GM23338 (cell line): Measurements from ENCODE around the gene WWC1. TPM values are rescaled to one million over a fixed set of nuclear protein-coding genes. Genes with fewer than 3 reads are reported as not detected.

Experiments
- ATAC-seq: fragments of 200-7000 bp; cut with Tn5 transposase; 3 replicates; pipeline ENCODE4 v1.9.1; 2020
- DNase-seq: peaks from one replicate; pipeline ENCODE4 v3.0.0-alpha.2; 2015; ENCODE audit warnings: low spot score
- H2AFZ ChIP-seq: fragments of 200-600 bp; sonication (generic); 2 replicates; pipeline ENCODE4 v1.8.0; 2016; ENCODE audit warnings: antibody characterized with exemption, mild to moderate bottlenecking, moderate library complexity
- H3F3A ChIP-seq: fragments of 200-600 bp; sonication (generic); replicated peaks from 2 replicates; pipeline ENCODE4 v1.8.0; 2017; ENCODE audit warnings: antibody characterized with exemption, mixed run types, low read depth
- H3K27ac ChIP-seq: fragments of 200-600 bp; sonication (generic); 2 replicates; pipeline ENCODE4 v1.6.1; 2016; ENCODE audit warnings: low read depth
- H3K27me3 ChIP-seq: fragments of 200-600 bp; sonication (generic); 2 replicates; pipeline ENCODE4 v1.8.0; 2016; ENCODE audit warnings: mild to moderate bottlenecking, mixed run types, moderate library complexity; ENCODE audit not compliant: insufficient read depth
- H3K36me3 ChIP-seq: fragments of 200-600 bp; sonication (generic); 2 replicates; pipeline ENCODE4 v1.8.0; 2016; ENCODE audit warnings: mild to moderate bottlenecking; ENCODE audit not compliant: insufficient read depth
- H3K4me1 ChIP-seq: fragments of 200-600 bp; sonication (generic); 2 replicates; pipeline ENCODE4 v1.8.0; 2016; ENCODE audit warnings: mild to moderate bottlenecking, moderate library complexity; ENCODE audit not compliant: insufficient read depth
- H3K4me2 ChIP-seq: fragments of 200-600 bp; sonication (generic); 2 replicates; pipeline ENCODE4 v1.7.1; 2017; ENCODE audit warnings: mixed run types
- H3K4me3 ChIP-seq: fragments of 200-600 bp; sonication (generic); 2 replicates; pipeline ENCODE4 v1.6.1; 2016; ENCODE audit warnings: mixed run types
- H3K79me2 ChIP-seq: fragments of 200-600 bp; sonication (generic); replicated peaks from 2 replicates; pipeline ENCODE4 v1.8.0; 2017; ENCODE audit warnings: mild to moderate bottlenecking; ENCODE audit not compliant: insufficient read depth
- H3K9me2 ChIP-seq: fragments of 200-600 bp; sonication (generic); 2 replicates; pipeline ENCODE4 v1.8.0; 2017; ENCODE audit not compliant: insufficient read depth
- H4K20me1 ChIP-seq: fragments of 200-600 bp; sonication (generic); replicated peaks from 2 replicates; pipeline ENCODE4 v1.8.0; 2017; ENCODE audit warnings: mild to moderate bottlenecking; ENCODE audit not compliant: insufficient read depth
- H3K27ac Mint-ChIP-seq: 2 replicates; pipeline ENCODE4 v1.8.0; 2020; ENCODE audit warnings: inconsistent platforms, mild to moderate bottlenecking, moderate library complexity, mixed read lengths
- H3K27me3 Mint-ChIP-seq: 3 replicates; pipeline ENCODE4 v1.8.0; 2022; ENCODE audit warnings: low read depth, mild to moderate bottlenecking, moderate library complexity, mixed read lengths, inconsistent platforms; ENCODE audit not compliant: insufficient read depth, poor library complexity
- H3K36me3 Mint-ChIP-seq: 3 replicates; pipeline ENCODE4 v1.8.0; 2021; ENCODE audit warnings: low read depth, mild to moderate bottlenecking, inconsistent platforms, moderate library complexity, mixed read lengths
- H3K4me1 Mint-ChIP-seq: 3 replicates; pipeline ENCODE4 v1.8.0; 2020; ENCODE audit warnings: mild to moderate bottlenecking, inconsistent platforms, mixed read lengths
- H3K4me3 Mint-ChIP-seq: 3 replicates; pipeline ENCODE4 v1.8.0; 2021; ENCODE audit warnings: moderate library complexity, mild to moderate bottlenecking, inconsistent platforms, mixed read lengths
- H3K9me3 Mint-ChIP-seq: 3 replicates; pipeline ENCODE4 v1.8.0; 2020; ENCODE audit warnings: moderate library complexity, mild to moderate bottlenecking, inconsistent platforms, mixed read lengths
- CREB1 ChIP-seq: fragments of 250-450 bp; sonication (Bioruptor Pico); IDR thresholded peaks from 2 replicates; pipeline ENCODE4 v1.5.0; 2020; ENCODE audit warnings: low read depth, mild to moderate bottlenecking, moderate library complexity
- CTCF ChIP-seq, 2 experiments: fragments of 200-600 bp in 1 of 2; sonication (generic) in 1 of 2; conservative IDR thresholded peaks; 2 replicates each; pipeline versions ENCODE4 v1.5.1 to v1.6.1; 2016 to 2017; ENCODE audit warnings: antibody characterized with exemption in 2 of 2, low read depth in 2 of 2, mild to moderate bottlenecking in 2 of 2, moderate library complexity in 1 of 2
- ETS1 ChIP-seq: IDR thresholded peaks from 2 replicates; pipeline ENCODE4 v1.6.1; 2016; ENCODE audit warnings: antibody characterized with exemption
- EZH2 ChIP-seq: fragments of 200-600 bp; sonication (generic); IDR thresholded peaks from one replicate; pipeline ENCODE4 v1.8.0; 2017; ENCODE audit warnings: antibody characterized with exemption, mild to moderate bottlenecking, low read depth; ENCODE audit not compliant: unreplicated experiment
- EZH2phosphoT487 ChIP-seq: fragments of 200-600 bp; sonication (generic); IDR thresholded peaks from one replicate; pipeline ENCODE4 v1.8.1; 2018; ENCODE audit warnings: antibody characterized with exemption; ENCODE audit not compliant: unreplicated experiment
- JUNB ChIP-seq: IDR thresholded peaks from one replicate; pipeline ENCODE4 v1.6.1; 2016; ENCODE audit warnings: antibody characterized with exemption; ENCODE audit not compliant: unreplicated experiment
- NANOG ChIP-seq: IDR thresholded peaks from 2 replicates; pipeline ENCODE4 v1.6.1; 2016; ENCODE audit warnings: antibody characterized with exemption, borderline replicate concordance
- POLR2AphosphoS5 ChIP-seq: IDR thresholded peaks from 2 replicates; pipeline ENCODE4 v1.6.1; 2016; ENCODE audit warnings: antibody characterized with exemption, low read depth
- REST ChIP-seq: IDR thresholded peaks from one replicate; pipeline ENCODE4 v1.6.1; 2018; ENCODE audit warnings: antibody characterized with exemption; ENCODE audit not compliant: unreplicated experiment
- STAT1 ChIP-seq: IDR thresholded peaks from one replicate; pipeline ENCODE4 v1.6.1; 2016; ENCODE audit warnings: antibody characterized with exemption; ENCODE audit not compliant: unreplicated experiment
- ZNF114 ChIP-seq: fragments of 250-450 bp; sonication (Bioruptor Pico); IDR thresholded peaks from 2 replicates; pipeline ENCODE4 v1.5.0; 2020; ENCODE audit warnings: mild to moderate bottlenecking, moderate library complexity
- ZNF331 ChIP-seq: fragments of 250-450 bp; sonication (Bioruptor Pico); IDR thresholded peaks from 2 replicates; pipeline ENCODE4 v1.5.0; 2020; ENCODE audit warnings: low read depth, mild to moderate bottlenecking, moderate library complexity
- polyA plus RNA-seq: library from polyadenylated mRNA; unstranded; fragments of >200 nt; fragmentation: Nextera tagmentation; extraction: Ambion mirVana; gene quantifications from 2 replicates; pipeline ENCODE4 v1.2.1, GENCODE V29; 2016
- total RNA-seq: library from RNA; depleted of rRNA; stranded (reverse); fragments of >200 nt; shearing (Covaris generic); gene quantifications from 2 replicates; pipeline ENCODE4 v1.2.3, GENCODE V29; 2014

WWC1 gene
- total and polyA plus RNA-seq, 2 experiments from 2014 or later = 25.4 to 27.8 TPM

- no peaks in the 10 kb centered on the region for H3K79me2 ChIP-seq
- Mint-ChIP-seq H3K27ac (no peak overlapping the region), H3K36me3 (peaks cover 9% of the 10 kb centered on the region; the same call in 2 of the 3 replicates), H3K4me3 (no peak overlapping the region), H3K27me3 (no peaks in the 10 kb centered on the region), H3K4me1 (no peaks in the 10 kb centered on the region; the same call in 2 of the 3 replicates), H3K9me3 (no peaks in the 10 kb centered on the region; the same call in 2 of the 3 replicates)
- no peak overlapping the region for H2AFZ ChIP-seq
- H3K27ac ChIP-seq = no peak overlapping the region
- TF ChIP-seq JUNB = no peak
- TF ChIP-seq REST = no peak
- TF ChIP-seq ZNF331 (CRISPR knock-in tag) = no peak
- H3K27me3 ChIP-seq = no peaks in the 10 kb centered on the region
- H3K4me2 ChIP-seq = no peak overlapping the region
- no peak for ATAC-seq
- no peaks in the 10 kb centered on the region for H3K9me2 ChIP-seq
- no peak for DNase-seq
- 0 out of 2 replicates have a peak, but pooled peaks cover 3% of the 10 kb centered on the region for H4K20me1 ChIP-seq
- no peaks in the 10 kb centered on the region for H3F3A ChIP-seq
- no peaks in the 10 kb centered on the region for H3K4me1 ChIP-seq
- no peaks in the 10 kb centered on the region for H3K36me3 ChIP-seq
- no peak overlapping the region for H3K4me3 ChIP-seq
These were observed 41.5 kb upstream of the WWC1 start for GRCh38 chr5:168249923-168250322.

- H3F3A ChIP-seq = no peaks in the 10 kb centered on the region
- H3K4me1 Mint-ChIP-seq = no peaks in the 10 kb centered on the region; the same call in 2 of the 3 replicates
- H3K36me3 ChIP-seq = no peaks in the 10 kb centered on the region
- peaks cover 9% of the 10 kb centered on the region; the same call in 2 of the 3 replicates for H3K36me3 Mint-ChIP-seq
- no peak overlapping the region for H3K4me3 ChIP-seq
- H3K27ac ChIP-seq = no peak overlapping the region
- DNase-seq (no peak), ATAC-seq (no peak)
- no peaks in the 10 kb centered on the region for H3K27me3 Mint-ChIP-seq
- no peaks in the 10 kb centered on the region for H3K4me1 ChIP-seq
- H2AFZ ChIP-seq = no peak overlapping the region
- H3K27ac Mint-ChIP-seq = no peak overlapping the region
- H3K4me2 ChIP-seq = no peak overlapping the region
- H3K9me3 Mint-ChIP-seq = no peaks in the 10 kb centered on the region; the same call in 2 of the 3 replicates
- H3K27me3 ChIP-seq = no peaks in the 10 kb centered on the region
- H3K79me2 ChIP-seq = no peaks in the 10 kb centered on the region
- H3K9me2 ChIP-seq = no peaks in the 10 kb centered on the region
- no peak overlapping the region for H3K4me3 Mint-ChIP-seq
- H4K20me1 ChIP-seq = 0 out of 2 replicates have a peak, but pooled peaks cover 3% of the 10 kb centered on the region
- TF ChIP-seq CREB1 (CRISPR knock-in tag) = no peak
- TF ChIP-seq POLR2AphosphoS5 = no peak
- TF ChIP-seq ETS1 = no peak
- no peak for TF ChIP-seq JUNB
- TF ChIP-seq ZNF331 (CRISPR knock-in tag) = no peak
- no peak for TF ChIP-seq NANOG
- no peak for TF ChIP-seq REST
- TF ChIP-seq STAT1 = no peak
- TF ChIP-seq CTCF (conservative IDR thresholded peaks at IDR 0.05; ENCODE audit: low read depth in 2 of 2) = no peak
- no peak for TF ChIP-seq ZNF114 (CRISPR knock-in tag)
- TF ChIP-seq EZH2 = no peak
- no peak for TF ChIP-seq EZH2phosphoT487
These were observed 40.2 kb upstream of the WWC1 start for GRCh38 chr5:168251259-168251658.
